Globus pallidus (tissue), 1 donor: Measurements from ENCODE around the gene PIGX.
A peak's percentile ranks its signal among the peaks of the same experiment; 100 is the strongest.

Experiments
- DNase-seq: peaks from one replicate; pipeline ENCODE4 v3.0.0-alpha.2; 2015; ENCODE audit warnings: low spot score

PIGX gene

DNA sequence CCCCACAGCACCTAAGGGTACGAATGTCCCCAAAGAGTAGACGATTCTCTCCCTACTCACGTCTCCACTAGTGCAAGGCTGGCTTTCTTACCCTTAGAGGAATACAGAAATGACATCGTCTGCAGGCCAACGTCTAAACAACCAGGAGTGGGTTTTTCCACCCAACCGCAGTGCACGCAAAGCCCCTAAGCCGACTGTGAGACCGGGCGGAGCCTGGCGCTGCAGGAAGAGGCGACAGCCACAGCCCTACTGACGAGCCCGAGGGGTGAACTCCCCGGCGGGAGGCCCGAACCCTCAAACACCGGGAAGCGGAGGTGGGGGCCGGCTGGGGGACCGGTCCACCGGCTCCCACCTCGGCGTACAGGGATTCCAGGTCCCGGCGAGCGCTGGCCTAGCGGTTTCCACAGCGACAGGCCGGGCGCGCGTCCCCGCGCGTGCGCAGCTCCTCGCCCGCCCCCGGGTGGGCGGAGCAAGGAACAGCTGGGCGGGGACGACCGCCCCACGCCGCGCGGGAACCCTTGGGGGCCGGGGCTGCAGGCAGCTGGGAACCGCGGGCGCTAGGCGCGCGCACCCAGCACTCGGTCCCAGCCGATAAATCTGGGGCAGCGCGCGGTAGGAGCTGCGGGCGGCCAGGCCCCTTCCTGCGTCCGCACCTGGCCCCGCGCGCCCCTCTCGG, at the start of gene PIGX, which contains the start of gene CEP19:
Gene PIGX (plus strand): TSS at position 540 of the 676 bp plus-strand sequence.
Gene CEP19 (minus strand): TSS at position 413 of the 676 bp plus-strand sequence. CDS start 3,593 bp downstream, outside the sequence.
- DNase-seq: peak; percentile 88

DNA sequence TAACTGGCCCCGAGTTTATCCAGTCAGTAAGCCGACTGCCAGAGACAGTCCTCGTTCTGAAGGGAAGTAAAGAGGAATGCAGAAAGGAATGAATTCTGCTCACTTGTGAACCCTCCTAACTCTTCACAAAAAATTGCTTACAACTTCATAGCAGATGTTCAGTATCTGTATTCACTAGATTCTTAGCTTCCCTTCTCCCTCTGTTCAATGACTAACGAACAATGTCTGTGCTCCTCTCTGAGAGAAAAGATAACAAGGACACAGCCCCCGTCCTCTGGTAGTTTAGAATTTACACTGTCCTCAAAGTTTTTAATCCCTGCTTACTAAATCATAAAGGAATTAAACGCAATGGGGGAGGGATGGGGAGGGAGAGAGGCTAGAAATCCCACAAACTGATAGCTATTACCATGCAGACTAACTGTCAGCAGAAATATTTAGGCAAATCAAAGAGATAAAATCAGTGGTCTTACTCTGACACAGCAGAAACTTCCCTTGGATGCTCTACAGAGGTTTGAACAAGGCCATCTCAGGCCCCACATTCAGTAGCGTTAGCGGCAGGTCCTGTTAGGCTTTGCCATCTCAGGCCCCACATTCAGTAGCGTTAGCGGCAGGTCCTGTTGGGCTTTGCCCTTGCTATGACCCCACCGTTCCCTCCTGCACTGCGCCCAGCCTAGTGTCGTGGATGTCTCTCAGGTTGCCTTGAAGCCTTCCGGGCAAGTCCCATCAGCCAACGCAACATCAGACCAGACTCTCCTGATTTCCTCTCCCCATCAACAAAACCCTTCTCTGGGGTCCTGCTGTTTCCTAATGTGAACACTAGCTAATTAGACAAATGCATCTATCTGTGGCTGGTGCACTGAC, 49.2 kb upstream of the PIGX start:
- no peak for DNase-seq

DNA sequence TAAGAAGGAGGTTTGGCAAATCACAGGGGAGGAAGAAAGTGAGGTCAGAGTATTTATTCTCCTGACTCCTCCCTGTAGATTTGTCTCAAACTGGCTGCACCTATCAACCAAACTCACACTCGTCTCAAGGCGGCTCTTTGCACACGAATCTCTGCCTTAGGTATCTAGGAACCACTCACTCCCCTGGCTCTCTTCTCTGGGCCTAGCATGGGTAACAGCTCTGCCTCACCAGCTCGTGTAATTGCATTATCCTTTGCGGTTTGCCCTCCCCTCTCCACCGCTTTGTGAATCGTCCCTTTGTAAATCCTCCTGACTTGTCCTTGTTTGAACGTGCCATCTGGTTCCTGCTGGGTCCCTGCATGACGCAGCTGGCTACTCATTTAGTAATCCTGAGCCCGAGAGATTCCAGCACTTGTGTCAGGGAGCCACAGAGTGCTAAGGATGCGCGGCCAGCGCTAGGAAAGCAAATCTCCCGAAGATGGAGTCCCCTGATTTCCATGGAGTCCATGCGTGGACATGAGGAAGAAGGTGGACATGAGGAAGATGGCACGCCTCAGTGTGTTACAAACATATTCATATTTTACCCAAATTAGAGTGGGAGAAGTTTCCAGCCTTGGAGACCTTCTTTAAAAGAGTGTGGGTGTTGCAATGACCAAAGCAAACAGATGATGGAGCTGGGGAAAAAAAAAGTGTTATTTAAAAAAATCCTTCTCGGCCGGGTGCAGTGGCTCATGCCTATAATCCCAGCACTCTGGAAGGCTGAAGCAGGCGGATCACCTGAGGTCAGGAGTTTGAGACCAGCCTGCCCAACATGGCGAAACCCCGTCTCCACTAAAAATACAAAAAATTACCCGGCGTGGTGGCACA, 45.9 kb upstream of the PIGX start:
- peak; percentile 41 for DNase-seq

DNA sequence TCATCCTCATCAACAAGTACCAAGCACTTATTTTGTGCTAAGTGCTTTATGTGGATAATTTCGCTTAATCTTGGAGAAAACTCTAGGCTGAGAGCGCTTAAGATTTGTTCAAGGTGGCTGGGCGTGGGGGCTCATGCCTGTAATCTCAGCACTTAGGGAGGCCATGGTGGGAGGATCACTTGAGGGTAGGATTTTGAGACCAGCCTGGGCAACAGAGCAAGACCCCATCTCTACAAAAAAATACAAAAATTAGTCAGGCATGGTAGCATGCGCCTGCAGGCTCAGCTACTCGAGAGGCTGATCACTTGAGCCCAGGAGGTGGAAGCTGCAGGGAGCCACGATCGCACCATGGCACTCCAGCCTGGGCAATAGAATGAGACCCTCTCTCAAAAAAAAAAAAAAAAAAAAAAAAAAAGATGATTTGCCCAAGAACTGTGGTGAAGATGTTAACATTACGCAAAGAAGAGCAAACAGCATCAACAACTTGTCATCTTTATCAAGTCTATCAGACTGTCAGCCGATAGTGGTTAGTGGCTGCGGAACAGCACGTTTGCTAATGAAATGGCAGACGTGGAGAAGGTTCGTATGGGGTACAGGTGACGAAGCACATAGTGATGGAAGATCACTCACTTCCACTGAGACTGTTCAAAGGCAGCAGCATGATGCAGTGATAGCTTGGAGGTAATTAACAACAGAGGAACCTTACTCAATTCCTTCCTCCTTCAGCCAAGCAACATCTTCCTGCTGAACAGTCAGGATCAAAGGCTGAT, 44.9 kb upstream of the PIGX start:
- no peak for DNase-seq

DNA sequence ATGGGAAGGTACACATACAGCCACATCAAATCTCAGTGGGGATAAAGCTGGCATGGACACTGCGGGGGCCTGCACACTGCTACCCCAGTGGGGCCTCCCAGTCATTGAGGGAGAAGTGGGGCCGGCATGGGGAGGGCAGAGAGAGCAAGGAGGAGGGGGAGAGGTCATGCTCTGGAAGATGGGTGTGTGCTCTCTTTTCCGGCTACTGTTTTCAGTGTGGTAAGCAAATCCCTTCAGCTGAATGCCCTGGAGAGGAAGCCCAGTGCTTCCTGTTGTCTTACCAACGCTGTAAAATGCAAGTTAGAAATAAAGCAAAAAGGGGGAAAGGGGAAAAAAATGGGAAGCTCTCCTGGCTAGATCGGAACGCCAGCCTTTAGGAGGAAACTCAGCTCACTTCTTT, 41.8 kb upstream of the PIGX start:
- DNase-seq: no peak

DNA sequence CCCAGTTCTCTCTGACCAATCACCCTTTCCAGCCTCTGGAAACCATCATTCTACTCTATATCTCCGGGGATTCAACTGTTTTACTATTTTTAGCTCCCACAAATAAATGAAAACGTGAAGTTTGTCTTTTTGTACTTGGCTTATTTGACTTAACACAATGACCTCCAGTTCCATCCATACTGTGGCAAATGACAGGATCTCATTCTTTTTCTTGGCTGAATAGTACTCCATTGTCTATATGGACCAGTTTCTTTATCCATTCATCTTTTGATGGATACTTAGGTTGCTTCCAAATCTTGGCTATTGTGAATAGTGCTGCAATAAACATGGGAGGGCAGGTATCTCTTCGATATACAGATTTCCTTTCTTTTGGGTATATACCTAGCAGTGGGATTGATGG, 38.5 kb upstream of the PIGX start:
- DNase-seq: no peak

DNA sequence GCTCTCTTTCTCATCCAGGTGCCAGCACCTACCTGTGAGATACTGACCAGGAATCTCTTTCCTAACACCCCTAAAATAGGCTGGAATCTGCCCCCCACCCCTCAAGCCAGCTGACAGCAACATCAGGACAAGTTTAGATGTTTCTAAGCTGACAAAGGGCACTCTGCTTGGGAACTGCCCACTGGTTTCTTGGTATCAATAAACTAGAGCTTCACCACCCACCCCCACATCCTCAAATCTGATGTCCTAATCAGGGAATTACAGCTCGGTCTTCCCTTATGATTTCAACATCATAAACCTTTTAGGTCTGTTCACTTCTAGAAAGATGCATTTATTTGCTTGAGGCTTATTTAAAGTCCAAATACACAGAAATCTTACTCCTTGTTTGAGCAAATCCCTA, 34.8 kb upstream of the PIGX start:
- DNase-seq: no peak

DNA sequence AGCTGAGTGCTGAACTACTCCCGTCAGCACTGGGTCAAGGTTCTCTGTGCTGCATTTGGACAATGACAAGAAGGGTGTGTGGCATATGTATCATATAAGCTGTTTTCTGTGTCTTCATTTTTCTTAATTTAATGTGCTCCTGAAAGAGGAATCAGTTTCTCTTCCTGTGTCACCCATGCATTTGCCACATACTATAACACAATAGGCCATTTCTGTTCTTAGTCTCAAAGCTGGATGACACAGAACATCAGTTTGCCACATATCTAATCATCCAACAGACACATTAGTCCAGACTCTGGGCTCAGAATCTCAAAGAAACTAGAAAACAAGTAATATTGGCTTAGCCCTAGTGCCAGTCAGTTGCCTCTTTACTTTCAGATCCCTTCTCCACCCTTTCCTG, 34.2 kb upstream of the PIGX start:
- no peak for DNase-seq

DNA sequence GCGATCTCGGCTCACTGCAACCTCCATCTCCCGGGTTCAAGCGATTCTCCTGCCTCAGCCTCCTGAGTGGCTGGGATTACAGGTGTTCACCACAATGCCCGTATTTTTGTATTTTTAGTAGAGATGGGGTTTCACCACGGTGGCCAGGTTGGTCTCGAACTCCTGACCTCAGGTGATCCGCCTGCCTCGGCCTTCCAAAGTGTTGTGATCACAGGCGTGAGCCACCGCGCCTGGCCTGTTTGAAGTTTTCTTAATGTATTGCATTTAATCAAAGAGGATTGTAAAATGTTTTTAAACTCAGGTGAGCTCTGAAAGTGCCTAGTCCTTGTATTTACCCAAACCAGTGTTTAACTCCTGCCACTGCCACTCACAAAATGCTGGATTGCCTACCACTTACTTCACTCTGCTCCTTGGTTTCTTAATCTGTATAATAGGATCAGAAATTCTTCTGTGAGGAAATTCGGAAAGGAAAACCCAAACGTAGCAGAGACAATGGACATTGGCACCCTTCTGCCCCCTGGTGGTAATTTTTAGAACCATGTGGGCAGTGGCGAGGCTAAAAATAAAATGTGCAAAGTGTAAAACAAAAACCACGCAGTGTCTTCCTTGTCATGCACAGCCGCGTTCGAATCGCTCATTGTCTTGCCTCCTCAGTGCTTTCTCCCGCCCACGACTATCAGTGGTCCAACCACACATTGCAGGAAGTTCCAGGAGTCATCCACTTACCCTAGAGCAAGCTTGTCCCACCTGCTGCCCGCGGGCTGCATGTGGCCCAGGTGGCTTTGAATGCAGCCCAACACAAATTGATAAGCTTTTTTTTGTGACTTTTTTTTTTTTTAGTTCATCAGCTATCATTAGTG, 27.4 kb upstream of the PIGX start:
- DNase-seq: peak; percentile 57

DNA sequence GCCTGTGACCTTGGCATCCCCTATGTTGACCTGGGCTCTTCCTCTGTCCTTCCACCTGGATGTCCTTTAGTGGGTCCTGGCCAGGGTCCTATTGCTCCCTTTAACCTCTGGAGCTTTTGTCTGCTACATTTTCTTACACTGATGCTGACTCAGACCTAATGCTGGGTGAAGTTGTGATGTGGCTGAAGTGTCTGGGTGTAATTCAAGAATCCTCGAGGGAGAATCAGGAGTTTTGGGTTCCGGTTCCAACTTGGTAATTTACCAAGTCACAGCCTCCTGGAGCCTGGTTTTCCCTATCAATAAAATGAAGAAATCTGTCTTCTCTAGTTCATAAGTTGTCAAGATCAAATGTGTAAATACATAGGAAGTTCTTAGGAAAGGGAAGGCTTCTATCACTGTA, 25.7 kb upstream of the PIGX start:
- no peak for DNase-seq

DNA sequence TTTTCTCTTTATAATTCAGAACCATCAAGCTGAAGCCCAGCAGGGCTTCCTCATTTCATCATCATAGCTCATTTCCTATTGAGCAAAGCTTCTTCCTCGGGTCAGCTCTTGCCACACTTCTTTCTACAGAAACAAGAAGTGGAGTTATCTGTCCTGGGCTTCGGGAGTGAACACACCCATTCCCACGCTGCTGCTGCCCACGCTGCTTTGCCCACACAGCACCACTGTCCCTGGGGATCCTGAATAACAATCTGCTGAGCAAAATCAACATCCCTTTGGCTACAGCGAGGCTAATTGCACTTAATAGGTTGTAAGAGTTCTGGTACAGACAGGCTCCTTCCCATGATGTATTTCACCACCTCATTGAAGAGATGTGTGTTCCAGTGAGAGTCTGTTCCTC, 23.8 kb upstream of the PIGX start:
- peak; percentile 31 for DNase-seq

DNA sequence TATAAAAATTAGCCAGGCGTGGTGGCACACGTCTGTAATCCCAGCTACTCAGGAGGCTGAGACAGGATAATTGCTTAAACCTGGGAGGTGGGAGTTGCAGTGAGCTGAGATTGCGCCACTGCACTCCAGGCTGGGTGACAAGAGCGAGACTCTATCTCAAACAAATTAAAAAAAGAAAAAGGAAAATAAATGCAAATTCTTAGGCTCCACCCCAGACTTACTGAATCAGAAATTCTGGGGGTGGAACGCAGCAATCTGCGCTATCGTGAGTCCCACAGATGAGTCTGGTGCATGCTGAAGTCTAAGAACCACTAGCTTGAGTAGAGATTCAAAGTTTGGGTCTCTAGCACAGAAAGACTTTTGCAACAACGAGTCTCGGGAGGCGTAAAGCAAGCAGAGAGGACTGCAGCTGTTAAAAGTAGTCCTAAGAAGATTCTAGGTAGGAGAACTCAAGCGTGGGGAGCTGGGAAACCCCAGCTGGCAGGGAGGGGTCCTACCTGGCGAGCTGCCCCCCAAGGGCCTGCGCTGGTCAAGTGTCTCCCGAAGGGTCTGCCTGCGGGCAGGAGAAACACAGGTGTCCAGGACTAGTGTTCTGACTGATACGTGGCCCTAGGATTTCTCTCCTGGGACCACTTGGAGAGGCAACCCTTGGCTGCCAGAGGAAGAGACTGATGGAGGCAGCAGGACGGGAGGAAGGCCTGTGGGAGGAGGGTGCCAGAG, 22.1 kb upstream of the PIGX start:
- DNase-seq: no peak

DNA sequence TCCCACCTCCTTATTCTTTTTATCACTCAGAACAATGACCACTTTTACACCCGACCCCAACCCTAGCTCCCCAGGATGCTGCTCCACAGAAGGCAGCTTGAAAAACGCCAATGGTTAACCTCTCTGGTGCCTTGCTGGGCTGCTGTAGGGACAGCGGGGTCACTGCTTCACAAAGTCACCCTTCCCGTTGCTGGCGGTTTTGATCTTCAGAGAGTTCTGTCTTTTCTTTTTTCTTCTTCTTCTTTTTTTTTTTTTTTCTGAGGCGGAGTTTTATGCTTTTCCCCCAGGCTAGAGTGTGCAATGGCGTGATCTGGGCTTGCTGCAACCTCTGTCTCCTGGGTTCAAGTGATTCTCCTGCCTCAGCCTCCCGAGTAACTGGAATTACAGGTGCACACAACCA, 20.8 kb upstream of the PIGX start:
- DNase-seq: no peak

DNA sequence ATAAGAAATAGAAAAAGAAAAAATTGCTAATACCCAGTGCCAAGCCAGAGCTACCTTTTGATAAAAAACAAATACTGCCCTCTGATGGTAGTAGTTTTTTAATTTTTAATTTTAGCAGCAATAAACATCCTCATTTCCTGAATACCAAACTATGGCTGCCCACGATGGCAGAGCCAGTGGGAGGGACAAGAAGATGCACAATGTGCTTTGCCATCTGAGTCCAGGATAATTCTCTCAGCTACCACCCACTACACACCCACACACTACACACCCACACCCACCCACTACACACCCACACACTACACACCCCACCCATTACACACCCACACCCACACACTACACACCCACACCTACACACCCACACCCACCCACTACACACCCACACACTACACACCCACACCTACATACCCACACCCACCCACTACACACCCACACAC, 18.0 kb upstream of the PIGX start:
- DNase-seq: no peak

DNA sequence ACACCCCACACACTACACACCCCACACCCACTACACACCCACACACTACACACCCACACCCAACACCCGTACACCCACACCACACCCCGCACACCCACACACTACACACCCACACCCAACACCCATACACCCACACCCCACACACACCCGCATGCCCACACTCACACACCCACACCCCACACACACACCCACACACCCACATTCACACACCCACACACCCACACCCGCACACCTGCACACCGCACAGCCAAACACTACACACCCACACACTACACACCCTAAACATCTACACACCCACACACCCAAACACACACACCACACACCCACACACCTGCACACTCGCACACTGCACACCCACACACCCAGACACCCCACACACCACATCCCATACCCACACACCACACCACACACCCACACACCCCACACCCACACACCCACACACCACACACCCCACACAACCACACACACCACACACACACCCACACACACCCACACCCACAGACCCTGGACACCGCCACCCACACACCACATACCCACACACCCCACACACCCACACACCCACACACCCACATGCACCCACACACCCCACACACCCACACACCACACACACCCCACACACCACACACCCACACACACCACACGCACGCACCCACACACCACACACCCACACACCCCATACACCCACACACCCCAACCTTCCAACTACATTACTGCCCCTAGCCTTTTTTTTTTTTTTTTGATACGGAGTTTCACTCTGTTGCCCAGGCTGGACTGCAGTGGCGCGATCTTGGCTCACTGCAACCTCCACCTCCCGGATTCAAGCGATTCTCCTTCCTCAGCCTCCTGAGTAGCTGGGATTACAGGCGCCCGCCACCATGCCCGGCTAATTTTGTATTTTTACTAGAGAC, 17.0 kb upstream of the PIGX start:
- no peak for DNase-seq

DNA sequence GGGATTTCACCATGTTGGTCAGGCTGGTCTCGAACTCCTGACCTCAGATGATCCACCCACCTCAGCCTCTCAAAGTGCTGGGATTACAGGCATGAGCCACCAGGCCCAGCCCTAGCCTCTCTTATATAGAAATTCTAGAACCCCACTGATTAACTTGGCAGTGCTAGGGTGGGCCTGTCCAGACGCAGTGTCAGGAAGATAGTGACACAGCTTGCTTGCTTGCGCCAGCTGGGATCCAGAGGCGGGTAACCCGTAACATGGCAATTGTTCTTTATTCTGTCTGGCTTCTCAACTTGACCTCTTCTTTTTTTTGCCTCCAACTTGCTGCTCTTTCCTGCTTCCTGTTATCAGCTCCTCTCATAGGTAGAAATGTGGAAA, 16.3 kb upstream of the PIGX start:
- no peak for DNase-seq

DNA sequence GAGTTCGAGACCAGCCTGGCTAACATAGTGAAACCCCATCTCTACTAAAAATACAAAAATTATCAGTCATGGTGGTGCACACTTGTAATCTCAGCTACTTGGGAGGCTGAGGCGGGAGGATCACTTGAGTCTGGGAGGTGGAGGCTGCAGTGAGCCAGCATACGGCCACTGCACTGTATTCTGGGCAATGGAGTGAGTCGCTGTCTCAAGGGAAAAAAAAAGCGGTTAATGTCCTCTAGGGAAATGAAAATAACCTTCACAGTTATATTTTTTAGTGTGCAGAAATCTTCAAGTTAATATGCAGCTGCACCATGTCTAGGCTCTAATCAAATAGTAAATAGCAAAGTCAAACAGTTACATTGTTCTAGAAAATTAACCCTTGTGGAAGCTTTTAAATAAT, 14.9 kb upstream of the PIGX start:
- no peak for DNase-seq

DNA sequence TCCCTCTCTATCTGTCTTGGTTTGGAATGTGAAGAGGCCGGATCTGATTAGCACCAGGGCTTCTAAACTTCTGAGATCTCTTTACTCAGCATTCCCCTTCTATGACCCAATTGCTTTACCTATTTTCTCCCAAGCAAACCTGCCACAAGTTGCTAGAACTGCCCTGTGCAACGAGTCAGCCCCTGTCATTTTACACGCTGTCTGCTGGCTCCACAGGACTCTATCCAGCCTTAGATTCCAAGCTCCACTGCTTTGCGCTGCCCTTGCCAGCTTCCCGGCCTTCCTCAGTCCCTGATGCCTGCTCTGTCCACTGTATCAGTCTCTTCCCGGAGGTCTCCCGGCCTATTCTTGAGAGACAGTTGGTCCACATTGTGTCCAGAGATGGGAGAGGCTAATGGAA, 12.4 kb upstream of the PIGX start:
- DNase-seq: no peak

DNA sequence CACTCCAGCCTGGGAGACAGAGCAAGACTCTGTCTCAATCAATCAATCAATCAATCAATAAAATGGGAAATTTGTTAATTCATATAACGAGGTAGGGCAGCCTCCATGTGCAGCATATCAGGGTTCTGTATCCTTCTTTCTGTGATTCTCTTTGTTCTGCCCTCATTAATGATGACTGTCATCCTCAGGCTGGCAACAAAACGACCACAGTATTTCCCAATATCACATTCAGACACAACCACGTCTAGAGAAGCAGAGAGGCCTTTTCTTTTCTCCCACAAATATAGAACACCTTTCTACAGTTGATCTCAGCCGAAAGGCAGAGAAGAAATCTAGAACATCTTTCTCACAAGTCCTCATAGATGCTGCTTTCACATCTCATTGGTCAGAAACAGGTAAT, 11.4 kb upstream of the PIGX start:
- DNase-seq: no peak
